Mesenteric fat pad (tissue), 1 donor: ENCODE data around the gene TBX15. TPM values are rescaled to one million over a fixed set of nuclear protein-coding genes. Genes with fewer than 3 reads are reported as not detected.
"Not testable (repeated sequence)": the region's sequence is repeated elsewhere in the genome, so short reads cannot be mapped to it uniquely, and the experiment has no call there.

ENCODE experiments used
- DNase-seq: peaks from one replicate; pipeline ENCODE4 v3.0.0-alpha.2; 2020; ENCODE audit warnings: low spot score
- total RNA-seq: library from RNA; stranded (reverse); fragmentation: NEBNext Ultra II Directional; extraction: Animal tissue kit (Norgen Biotek cat#: 25700); gene quantifications from one replicate; pipeline ENCODE4 v1.2.1, GENCODE V29; 2021
- donor health status: DM: yes; HTN: yes; CAD: no.

Gene TBX15
- total RNA-seq, 1 donor from 2014 or later = 10.4 TPM

DNA sequence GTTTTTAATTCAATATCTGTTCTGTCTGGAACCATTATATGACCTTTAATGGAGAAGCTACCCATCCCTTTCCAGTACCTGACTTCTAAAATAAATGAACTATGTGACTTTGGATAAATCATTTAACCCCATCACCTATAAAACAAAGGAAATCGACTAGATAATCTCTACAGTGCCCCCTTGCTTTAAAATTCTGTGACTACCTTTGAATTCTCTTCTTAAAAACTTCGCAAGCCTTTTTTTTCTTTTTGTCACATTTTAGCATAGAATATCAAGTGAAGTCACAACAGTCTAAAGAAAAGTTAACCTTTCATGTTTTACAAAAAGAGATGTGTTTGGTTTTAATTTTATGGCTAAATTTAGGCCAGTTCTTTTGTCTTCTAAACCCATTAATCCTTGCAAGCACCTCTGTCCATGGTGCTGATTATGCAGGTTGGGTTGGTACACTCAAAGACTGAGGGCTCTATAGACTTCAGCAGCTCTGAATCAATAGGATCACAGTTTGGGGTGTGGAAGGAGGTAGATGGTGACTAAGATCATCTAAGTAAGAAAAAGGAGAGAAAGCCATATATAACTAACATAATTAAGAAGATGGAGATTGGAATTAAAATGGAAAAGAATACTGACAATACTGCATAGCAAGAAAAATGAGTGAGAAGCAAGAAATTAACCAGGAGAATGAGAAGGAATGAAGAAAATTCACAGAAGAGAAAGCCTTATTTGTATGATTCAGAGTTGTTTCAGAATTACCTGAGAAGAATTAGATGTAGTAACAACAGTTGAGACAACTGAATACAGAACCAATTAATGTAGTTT lies 59.2 kb downstream of the TBX15 start:
- no peak for DNase-seq

DNA sequence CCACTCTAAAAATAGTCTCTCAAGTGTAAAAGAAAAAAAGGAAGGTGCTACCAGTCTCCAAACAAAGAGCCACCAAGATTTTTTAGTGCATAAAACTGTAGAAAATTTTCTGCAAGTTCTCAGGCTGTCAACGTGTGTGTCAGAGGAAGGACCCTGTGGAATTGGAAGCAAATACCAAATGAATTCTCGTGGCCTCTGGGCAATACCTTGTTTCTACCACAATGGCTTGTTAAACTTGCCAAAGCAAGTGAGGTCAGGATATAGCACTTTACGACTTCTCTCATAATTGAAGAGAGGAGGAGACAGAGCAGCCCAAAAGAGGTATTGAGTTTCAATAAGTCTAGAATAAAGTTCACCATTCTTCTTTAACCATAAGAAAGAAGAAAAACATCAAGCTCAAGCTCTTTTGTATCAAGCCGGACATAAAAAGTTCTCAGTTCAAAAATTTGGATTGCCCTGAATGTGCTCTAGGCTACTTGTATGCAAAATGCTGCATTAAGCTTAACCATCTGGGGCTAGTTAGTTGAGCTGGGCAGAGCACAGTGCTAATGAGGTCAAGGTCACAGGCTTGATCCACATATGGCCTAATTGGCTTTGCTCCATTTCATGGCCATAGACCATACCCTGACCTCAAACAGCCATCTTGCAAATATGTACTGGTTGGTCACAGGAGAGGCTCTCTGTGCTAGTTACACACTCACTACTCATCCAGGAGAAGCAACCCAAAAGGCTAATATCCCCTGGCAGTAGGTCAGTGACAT lies 60.5 kb downstream of the TBX15 start:
- DNase-seq = no peak

DNA sequence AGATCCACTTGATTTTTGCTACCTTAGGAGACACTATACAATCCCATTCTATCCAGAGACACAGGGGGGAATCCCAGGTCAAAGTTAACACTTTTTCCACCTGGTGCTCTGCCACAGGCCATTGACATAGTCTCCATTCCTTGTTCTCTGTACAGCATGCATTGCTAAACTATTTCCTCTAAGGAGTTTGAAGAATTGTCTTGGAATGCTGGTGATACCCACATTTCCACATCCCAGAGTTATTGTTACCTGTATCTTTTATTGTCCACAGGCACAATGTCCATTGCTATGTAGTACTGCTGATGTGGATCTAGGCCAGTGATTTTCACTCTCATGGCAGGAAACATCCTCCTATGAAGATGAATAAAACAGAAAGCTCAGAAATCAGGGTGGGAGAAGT lies 61.9 kb downstream of the TBX15 start:
- DNase-seq = no peak

DNA sequence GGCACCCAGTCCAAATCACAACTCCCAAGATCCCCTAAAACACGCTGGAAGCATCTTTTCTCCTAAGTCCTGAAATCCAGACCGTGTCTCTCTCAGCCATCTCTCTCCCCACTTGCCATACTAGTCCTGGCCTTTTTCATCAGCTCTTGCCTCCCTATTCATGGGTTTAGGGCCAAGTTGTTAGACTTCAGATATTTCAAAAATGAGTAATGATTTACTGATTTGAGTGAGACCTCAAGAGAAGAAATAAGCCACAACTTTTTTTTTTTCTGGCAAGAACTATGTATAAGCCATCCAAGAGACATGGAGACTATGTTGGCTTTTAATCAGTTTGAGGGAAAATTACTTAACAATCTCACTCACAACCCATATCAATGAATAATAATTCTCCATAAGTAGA lies 62.5 kb downstream of the TBX15 start:
- DNase-seq = no peak

DNA sequence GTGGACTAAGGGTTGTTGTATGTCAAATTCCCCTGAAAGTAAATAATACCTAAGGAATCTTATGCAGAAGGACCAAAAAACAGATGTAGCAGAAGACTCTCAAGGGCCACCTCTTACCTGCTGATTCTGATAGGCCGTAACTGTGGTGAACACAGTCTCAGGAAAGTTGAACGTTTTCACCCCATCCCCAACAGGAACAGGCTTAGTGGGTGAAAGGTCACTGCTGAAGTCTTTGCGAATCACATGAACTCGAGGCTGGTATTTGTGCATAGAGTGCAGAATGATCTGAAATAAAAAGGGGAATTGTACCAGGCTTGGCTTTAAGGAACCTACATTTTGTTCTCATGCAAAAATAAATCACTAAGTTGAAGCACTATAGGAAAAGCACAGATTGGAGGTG lies 64.8 kb downstream of the TBX15 start:
- no peak for DNase-seq

GRCh38 chr1:118921994-118922393 lies 66.1 kb downstream of the TBX15 start:
- DNase-seq = no peak

- no peak for DNase-seq
Measured at GRCh38 chr1:118920124-118920717, 67.9 kb downstream of the TBX15 start.

DNA sequence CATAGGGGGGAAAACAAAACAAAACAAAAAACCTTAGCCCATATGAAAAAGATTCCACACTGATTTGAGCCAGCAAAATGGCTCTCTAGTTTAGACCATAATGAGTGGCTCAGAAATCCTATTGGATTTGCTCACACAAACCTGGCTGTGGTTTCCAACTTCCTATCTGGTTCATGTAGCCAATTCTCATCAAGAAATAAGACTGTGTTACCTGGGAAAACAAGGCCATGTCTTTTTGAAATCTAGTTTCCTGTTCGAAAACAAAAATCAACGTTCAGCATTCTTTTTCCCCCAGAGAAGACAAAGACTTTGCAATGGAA lies 69.2 kb downstream of the TBX15 start:
- DNase-seq = no peak

- no peak for DNase-seq
Measured at GRCh38 chr1:118918230-118918939, 69.8 kb downstream of the TBX15 start.

DNA sequence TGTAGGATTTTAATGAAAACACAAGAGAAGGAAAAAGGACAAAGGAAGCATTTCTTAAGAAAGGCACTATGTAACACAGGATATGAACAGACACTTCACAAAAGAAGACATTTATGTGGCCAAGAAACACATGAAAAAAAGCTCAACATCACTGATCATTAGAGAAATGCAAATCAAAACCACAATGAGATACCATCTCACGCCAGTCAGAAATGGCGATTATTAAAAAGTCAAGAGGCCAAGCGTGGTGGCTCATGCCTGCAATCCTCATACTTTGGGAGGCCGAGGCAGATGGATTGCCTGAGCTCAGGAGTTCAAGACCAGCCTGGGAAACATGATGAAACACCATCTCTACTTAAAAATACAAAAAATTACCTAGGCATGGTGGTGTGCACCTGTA lies 71.8 kb downstream of the TBX15 start:
- DNase-seq = not testable (repeated sequence)

GRCh38 chr1:118914379-118915161 lies 73.6 kb downstream of the TBX15 start:
- no peak for DNase-seq

DNA sequence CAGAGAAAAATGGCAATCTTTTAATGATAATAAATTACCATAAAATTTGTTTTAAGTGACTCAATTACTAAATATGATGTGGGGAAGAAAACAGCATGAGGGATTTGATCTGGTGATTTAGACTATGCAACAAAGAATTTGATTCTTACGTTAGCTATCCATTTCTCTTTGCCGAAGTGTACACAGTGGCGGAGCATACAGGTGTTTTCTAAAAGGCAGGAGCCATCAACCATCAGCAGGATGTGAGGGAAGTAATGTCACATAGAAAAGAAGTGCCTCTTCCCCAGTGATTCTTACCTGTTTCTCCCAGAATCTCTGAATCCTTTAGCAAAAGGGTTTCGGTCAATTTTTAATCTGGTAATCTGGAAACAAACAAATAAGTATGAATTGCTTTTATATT lies 74.3 kb downstream of the TBX15 start:
- no peak for DNase-seq

DNA sequence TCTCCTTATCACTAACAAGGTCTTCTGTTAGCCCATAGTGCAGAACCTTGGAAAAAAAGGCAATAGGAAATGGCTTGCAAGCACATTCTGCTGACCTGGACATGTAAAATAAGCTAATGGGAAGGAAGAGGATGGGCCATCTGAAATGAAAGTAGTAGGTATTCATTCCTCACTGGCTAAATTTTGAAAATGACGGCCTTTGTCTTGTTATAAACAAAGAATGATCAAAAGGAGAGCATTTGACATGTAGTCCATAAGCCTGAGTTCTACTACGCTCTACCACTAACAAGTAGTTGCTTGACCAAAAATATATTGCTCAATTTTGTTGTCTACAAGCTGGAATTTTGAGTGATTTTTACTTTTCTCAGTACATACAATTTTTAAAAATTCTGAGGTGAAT lies 75.6 kb downstream of the TBX15 start:
- DNase-seq = no peak

GRCh38 chr1:118911571-118911970 lies 76.6 kb downstream of the TBX15 start:
- DNase-seq = no peak

DNA sequence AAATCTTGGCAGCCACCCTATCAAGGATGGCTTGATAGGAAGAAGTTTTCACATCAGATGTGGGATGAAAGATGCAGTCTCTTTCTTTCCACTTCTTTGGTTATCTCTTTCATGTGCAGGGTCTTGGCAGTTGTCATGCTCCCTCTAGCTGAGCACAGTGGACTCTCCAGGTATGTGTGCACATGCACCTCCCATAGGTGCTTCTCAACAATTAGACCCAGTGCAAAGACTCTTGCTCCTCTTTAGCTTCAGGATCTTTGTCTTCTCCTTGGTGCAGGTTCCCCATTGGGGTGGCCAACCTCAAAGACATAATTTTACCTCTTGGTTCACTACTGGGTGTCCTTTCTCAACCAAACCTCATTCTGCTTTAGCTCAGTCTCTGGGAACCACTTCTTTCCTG lies 80.7 kb downstream of the TBX15 start:
- no peak for DNase-seq

GRCh38 chr1:118905671-118906070 lies 82.5 kb downstream of the TBX15 start:
- no peak for DNase-seq

DNA sequence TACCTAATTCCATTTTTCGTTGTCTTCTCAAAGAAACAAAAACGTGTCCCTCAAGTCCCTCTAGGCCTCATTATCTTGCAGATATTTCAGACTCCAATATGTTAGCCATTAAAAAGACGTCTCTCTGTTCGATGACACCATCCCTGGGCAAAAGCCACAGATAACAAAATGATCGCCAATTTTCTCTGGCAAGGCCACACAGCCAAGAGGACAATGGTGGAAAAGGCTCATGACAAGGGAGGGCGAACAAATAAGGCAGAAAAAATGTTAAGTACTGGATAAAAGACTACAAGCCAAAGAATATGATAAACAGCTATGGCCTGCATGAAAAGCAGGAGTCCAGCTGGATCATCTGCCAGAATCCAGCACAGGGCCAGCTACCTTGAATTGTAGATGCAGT lies 82.9 kb downstream of the TBX15 start:
- DNase-seq = no peak

DNA sequence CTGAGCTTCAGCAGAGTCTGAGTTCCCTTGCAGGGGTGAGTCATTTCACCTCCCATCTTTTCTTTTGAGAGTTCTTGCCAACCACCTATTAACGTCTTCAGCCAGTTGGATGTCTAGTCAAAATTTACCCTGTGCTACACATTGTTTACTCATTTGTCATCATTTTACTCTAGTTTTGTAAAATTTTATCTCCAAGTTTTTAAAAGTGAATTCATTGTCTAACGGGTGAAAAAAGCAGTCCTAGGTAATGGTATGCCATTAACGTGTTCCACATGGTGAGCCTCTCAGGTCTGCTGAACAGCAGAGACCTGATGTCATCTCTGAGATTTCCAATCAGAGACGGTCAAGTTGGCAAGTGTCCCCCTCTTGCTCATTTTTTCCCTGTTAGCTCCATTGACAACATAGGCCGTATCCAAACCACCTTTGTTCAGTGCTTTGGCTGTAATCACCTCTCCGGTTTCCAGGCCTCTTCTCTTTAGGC lies 85.4 kb downstream of the TBX15 start:
- no peak for DNase-seq

DNA sequence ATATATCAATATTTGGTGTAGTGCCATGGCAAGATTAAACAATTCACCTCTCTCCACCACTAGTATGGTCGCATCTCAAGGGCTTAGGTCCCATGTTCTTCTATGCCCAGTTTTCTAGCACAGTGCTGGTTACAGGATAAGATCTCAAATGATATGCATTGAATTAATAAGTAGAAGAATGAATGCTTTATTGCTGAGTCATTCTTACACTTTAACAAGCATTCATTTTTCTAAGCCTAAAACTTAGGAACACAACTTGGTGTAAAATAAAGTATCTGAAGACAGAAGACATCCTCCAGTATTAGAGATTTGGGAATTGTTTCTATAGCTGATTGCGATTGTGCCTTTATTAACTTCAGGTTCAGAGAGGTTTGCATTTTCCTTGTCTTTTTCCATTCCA lies 85.8 kb downstream of the TBX15 start:
- no peak for DNase-seq

- DNase-seq = no peak
Measured at GRCh38 chr1:118900643-118901440, 87.3 kb downstream of the TBX15 start.
